ENCODE results near the gene RTL10. TPM values are rescaled to one million over a fixed set of nuclear protein-coding genes. Genes with fewer than 3 reads are reported as not detected.

The RTL10 gene
- total RNA-seq, 1 experiment from 2014 or later, result 25.6 TPM

DNA sequence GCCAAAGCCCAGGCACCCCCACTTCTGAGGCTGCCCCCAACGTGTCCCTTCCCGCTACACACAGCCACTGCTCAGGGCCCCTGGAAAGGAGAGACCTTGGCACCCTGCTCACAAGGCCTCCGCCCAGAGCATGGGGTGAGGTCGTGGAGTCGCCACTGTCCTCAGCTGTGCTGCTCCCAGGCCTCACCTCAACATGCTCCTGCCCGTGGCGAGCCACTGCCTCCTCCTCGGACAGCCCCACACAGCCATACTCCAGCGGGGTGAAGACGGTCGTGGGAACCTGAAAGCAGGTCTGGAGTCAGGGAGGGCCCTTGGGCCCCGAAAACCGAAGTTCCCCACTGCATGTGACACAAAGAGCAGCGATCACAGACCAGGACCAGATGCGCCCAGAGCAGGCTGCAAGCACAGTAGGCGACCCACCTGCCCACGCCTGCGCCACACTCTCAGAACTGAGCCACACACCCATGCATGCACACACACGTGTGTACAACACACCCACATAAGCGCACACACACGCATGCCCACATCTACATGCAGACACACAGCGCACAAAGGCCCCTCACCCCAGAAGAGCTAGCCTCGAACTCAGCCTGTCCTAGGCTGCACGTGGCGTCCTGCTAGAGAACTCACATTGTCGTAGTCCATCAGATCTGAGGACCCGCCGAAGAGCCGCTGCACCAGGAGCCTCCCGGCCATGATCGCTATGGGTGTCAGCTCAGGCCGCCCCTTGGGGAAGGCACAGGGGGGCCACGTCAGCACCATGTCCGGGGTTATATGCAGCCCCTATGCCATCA lies 25.5 kb upstream of the RTL10 start:
- H3K27me3 ChIP-seq (replicated peaks; ENCODE audit: insufficient read depth, low read depth, low read length, poor library complexity), result no peaks in the 10 kb centered on the region
- peak overlapping the region; percentile 24 for H3K4me3 ChIP-seq (ENCODE audit: low read depth, low read length, poor library complexity, severe bottlenecking)
- H3K9me3 ChIP-seq (ENCODE audit: low read depth, low read length, poor library complexity, severe bottlenecking), result no peaks in the 10 kb centered on the region
- ChIA-PET CTCF (interaction anchor here (0.6 to 0.7 kb wide), 2 partner anchors 22 to 30 kb away, joined by 3 to 9 read pairs; no protein-coding TSS in a partner anchor), POLR2A (ENCODE audit: low non-redundant PET) (no interaction called here)
- TF ChIP-seq EZH2 (IDR thresholded peaks at IDR 0.05; ENCODE audit: borderline replicate concordance, low read depth, low read length, poor library complexity, severe bottlenecking), result no peak
- TF ChIP-seq, protein P1, sequence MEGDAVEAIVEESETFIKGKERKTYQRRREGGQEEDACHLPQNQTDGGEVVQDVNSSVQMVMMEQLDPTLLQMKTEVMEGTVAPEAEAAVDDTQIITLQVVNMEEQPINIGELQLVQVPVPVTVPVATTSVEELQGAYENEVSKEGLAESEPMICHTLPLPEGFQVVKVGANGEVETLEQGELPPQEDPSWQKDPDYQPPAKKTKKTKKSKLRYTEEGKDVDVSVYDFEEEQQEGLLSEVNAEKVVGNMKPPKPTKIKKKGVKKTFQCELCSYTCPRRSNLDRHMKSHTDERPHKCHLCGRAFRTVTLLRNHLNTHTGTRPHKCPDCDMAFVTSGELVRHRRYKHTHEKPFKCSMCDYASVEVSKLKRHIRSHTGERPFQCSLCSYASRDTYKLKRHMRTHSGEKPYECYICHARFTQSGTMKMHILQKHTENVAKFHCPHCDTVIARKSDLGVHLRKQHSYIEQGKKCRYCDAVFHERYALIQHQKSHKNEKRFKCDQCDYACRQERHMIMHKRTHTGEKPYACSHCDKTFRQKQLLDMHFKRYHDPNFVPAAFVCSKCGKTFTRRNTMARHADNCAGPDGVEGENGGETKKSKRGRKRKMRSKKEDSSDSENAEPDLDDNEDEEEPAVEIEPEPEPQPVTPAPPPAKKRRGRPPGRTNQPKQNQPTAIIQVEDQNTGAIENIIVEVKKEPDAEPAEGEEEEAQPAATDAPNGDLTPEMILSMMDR (conservative IDR thresholded peaks at IDR 0.05; ENCODE audit: low read depth, low read length), result no peak
- intact Hi-C loops (cut with micrococcal nuclease; ENCODE audit: unreplicated experiment), result no loop called here
- H3K36me3 ChIP-seq (ENCODE audit: insufficient read depth, low read length, poor library complexity, severe bottlenecking), result no peaks in the 10 kb centered on the region
- no TSS peak for BruUV-seq (replicated peaks)
- peaks cover 34% of the 10 kb centered on the region for H3K4me1 ChIP-seq (ENCODE audit: insufficient read depth, low read length, poor library complexity, severe bottlenecking)
- no peak for DNase-seq (ENCODE audit: low spot score)
- peak overlapping the region; percentile 86 for H3K27ac ChIP-seq (ENCODE audit: low read depth, low read length, poor library complexity, severe bottlenecking)

DNA sequence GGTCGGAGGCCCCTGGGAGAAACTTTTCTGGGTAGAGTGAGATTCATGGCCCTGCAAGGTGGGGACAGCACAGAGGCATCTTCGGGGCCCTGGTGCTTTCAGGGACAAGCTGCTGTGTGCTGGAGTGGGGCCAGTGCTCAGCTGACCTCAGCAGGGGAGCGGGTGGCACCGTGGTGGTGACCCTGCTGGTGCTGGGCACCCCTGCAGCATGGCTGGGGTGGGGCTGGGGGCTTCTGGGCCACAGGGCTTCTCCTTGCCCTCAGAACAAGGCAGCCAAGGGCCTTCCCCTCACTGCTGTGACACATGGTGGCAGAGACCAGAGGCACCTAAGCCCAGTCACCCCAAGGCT lies 24.9 kb upstream of the RTL10 start:
- H3K27ac ChIP-seq (ENCODE audit: low read depth, low read length, poor library complexity, severe bottlenecking), result peak overlapping the region; percentile 86
- intact Hi-C loops (cut with micrococcal nuclease; ENCODE audit: unreplicated experiment), result no loop called here
- no peaks in the 10 kb centered on the region for H3K27me3 ChIP-seq (replicated peaks; ENCODE audit: insufficient read depth, low read depth, low read length, poor library complexity)
- H3K9me3 ChIP-seq (ENCODE audit: low read depth, low read length, poor library complexity, severe bottlenecking), result no peaks in the 10 kb centered on the region
- no TSS peak for BruUV-seq (replicated peaks)
- DNase-seq (ENCODE audit: low spot score), result no peak
- H3K36me3 ChIP-seq (ENCODE audit: insufficient read depth, low read length, poor library complexity, severe bottlenecking), result no peaks in the 10 kb centered on the region
- no peak overlapping the region for H3K4me3 ChIP-seq (ENCODE audit: low read depth, low read length, poor library complexity, severe bottlenecking)
- no peak for TF ChIP-seq EZH2 (IDR thresholded peaks at IDR 0.05; ENCODE audit: borderline replicate concordance, low read depth, low read length, poor library complexity, severe bottlenecking)
- TF ChIP-seq, protein P1 (conservative IDR thresholded peaks at IDR 0.05; ENCODE audit: low read depth, low read length), result no peak
- CTCF ChIA-PET, result no interaction called here
- peaks cover 40% of the 10 kb centered on the region for H3K4me1 ChIP-seq (ENCODE audit: insufficient read depth, low read length, poor library complexity, severe bottlenecking)
- POLR2A ChIA-PET (ENCODE audit: low non-redundant PET), result no interaction called here

DNA sequence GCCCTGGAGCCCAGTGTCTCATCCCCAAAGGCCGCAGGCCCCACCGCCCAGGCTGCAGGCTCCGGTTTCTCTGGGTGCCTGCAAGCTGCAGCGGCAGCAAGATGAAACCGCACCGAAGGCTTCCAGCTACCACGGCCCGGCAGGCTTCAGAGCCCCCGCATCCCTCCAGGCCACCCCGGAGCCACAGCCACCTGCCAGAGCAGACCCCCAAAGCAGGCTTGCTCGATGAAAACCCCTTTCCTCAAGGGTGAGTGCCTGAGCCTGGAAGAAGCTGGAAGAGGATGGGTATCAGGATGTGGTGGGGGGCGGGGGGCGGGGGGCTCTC lies 24.5 kb upstream of the RTL10 start:
- POLR2A ChIA-PET (ENCODE audit: low non-redundant PET), result no interaction called here
- no TSS peak for BruUV-seq (replicated peaks)
- no peak for DNase-seq (ENCODE audit: low spot score)
- Histone ChIP-seq H3K27ac (ENCODE audit: low read depth, low read length, poor library complexity, severe bottlenecking) (peak overlapping the region; percentile 47), H3K9me3 (ENCODE audit: low read depth, low read length, poor library complexity, severe bottlenecking) (no peaks in the 10 kb centered on the region), H3K4me1 (ENCODE audit: insufficient read depth, low read length, poor library complexity, severe bottlenecking) (peaks cover 40% of the 10 kb centered on the region), H3K36me3 (ENCODE audit: insufficient read depth, low read length, poor library complexity, severe bottlenecking) (no peaks in the 10 kb centered on the region), H3K27me3 (replicated peaks; ENCODE audit: insufficient read depth, low read depth, low read length, poor library complexity) (no peaks in the 10 kb centered on the region), H3K4me3 (ENCODE audit: low read depth, low read length, poor library complexity, severe bottlenecking) (no peak overlapping the region)
- intact Hi-C loops (cut with micrococcal nuclease; ENCODE audit: unreplicated experiment), result no loop called here
- TF ChIP-seq EZH2 (IDR thresholded peaks at IDR 0.05; ENCODE audit: borderline replicate concordance, low read depth, low read length, poor library complexity, severe bottlenecking), result no peak
- TF ChIP-seq, protein P1 (conservative IDR thresholded peaks at IDR 0.05; ENCODE audit: low read depth, low read length), result no peak
- CTCF ChIA-PET, result no interaction called here
